GM21529 (cell line): ENCODE measurements around the gene IPMK.
"Not testable (repeated sequence)": the region's sequence is repeated elsewhere in the genome, so short reads cannot be mapped to it uniquely, and the experiment has no call there.

Experiments used
- ATAC-seq: cut with Tn5 transposase; IDR thresholded peaks from one replicate; pipeline ENCODE4 v1.9.1; 2021; ENCODE audit not compliant: unreplicated experiment

The IPMK gene

DNA sequence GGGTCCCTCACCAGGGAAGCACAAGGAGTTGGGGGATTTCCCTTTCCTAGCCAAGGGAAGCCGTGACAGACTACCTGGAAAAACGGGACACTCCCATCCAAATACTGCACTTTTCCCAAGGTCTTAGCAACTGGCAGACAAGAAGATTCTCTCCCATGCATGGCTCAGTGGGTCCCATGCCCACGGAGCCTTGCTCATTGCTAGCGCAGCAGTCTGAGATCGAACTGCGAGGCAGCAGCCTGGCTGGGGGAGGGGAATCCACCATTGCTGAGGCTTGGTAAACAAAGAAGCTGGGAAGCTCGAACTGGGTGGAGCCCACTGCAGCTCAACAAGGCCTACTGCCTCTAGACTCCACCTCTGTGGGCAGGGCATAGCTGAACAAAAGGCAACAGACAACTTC, 37.8 kb downstream of the IPMK start:
- ATAC-seq, result not testable (repeated sequence)

DNA sequence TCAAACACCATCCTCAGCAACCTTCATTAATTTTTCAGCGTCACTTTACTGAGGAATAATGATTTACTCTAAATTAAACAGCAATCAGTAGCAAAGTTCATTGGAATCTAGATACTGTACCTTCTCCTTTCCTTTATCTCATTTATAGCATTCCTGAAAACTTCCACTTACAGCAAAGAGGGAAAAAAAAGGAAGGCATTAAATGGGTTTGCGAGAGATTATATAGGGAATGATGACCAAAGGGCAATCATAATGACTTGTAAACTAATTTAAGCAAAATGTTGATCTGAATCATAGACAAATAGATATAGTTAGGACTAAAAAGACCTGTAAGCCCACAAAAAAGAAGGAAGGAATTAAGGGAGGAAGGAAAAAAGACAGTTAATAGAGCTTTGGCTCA, 42.0 kb downstream of the IPMK start:
- no peak for ATAC-seq

DNA sequence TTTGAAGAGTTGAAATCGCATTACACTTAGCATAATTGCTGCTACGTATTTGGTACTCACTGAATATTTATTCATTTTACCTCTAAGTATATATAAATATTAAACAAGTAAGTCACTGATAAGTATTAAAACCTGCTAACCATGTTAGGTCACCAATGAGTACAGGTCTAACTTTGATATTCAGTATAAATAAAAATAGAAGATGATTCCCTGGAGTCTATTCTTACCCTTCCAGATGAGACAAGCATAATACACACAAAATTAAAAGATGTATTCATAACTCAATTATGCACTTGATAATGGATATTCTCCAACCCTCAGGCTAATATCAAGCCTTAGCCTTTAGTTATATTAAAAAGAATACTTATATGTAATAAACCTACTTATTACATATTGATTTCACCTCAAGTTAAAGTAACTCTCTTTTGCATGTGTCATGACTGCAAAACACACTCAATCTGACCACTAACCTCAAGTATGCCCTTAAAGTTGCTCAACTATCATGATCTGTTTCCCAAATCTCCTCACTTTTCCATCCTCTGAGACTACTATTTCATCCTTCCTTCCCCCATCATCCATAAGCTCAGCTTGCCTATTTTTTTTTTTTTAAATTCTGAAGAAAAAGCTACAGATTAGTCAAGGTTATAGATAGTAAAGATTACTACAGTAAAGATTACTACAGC, 46.8 kb downstream of the IPMK start:
- ATAC-seq, result no peak

DNA sequence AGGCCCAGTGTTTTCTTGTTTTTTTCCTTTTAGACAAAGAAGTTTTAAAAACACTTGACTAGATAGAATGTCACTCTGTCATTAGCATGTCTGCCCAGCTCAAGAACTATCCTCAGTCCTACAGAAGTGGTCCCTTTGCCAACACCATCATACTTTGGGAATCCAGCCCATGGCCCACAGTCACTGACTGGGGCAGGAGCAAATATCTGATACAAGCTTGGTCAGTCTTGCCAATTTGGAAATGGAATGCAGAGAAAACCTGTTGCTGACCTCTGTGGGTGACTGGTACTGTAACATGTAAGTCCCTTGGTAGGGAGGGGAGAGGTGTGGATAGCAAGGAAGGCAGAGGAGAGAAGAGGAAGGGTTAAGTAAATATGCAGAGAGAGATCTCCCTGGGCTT, 47.8 kb downstream of the IPMK start:
- ATAC-seq, result no peak

DNA sequence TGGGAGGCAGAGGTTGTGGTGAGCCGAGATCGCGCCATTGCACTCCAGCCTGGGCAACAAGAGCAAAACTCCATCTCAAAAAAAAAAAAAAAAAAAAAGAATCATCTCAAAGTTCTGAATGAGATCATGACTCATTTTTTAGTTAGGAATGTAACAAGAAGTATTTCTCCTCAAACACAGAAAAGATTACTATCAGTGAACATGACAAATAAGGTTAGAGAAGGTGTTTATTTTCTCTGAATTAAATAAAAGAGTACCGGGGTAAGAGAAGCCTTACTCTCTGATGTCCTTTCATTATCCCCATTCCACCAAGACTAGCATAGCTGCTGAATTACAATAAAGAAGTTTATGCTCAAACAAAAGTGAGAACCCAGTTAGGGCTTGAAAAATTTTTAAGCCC, 50.1 kb downstream of the IPMK start:
- ATAC-seq, result no peak

DNA sequence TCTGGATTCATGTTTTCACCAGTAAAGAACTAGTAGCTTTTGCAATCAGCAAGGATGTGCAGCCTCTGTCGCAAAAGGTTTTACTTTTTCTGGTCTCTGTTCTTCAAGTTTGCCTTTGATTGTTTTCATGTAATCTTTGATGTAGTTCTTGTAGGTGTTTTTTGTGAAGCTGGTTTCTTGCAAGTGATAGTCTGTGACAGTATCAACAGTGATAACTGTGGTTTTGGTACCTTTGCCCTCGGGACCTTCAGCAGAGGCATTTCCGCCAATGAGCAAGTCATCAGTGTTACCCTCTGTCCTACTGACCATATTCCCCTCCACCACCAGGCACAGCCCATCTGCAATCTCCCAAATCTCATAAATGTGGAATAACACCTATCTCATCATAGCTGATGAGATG, 55.1 kb downstream of the IPMK start:
- no peak for ATAC-seq

DNA sequence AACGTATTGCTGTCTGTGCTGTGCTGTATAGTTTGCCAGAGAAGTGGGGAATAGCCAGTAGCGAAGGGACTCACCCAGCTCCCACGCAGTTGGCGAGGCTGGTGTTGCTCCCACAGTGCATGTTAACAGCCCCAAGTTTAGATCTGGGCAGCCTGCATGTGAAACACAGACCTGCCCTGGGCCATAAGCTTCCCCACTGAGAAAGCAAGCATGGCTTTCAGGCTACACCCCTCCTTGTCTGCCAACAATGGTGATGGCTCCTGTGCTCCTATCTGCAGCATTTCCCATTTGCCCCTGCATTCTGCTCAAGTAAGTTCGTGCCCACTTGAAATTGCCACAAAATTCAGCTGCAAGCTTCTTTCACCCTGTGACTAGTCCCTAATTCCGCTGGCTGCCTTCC, 57.5 kb downstream of the IPMK start:
- ATAC-seq, result no peak

DNA sequence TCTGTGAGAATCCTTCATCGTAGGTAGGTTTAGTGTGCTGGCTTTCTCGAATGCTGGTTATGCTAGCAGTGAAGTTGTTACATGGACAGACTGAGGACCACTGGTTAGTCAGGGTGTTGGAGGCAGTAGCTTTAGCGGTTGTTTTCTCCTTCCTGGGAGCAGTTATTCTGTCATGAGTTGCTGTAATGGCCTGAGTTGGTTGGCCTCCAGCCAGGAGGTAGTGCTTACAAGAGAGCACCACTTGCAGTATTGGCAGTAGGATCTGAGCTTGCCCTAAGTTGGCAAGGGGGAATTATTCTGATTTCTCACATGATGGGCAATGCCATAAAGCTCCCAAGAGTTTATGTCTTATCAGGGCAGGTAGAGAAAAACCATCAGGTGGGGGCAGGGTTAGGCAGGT, 58.0 kb downstream of the IPMK start:
- no peak for ATAC-seq

DNA sequence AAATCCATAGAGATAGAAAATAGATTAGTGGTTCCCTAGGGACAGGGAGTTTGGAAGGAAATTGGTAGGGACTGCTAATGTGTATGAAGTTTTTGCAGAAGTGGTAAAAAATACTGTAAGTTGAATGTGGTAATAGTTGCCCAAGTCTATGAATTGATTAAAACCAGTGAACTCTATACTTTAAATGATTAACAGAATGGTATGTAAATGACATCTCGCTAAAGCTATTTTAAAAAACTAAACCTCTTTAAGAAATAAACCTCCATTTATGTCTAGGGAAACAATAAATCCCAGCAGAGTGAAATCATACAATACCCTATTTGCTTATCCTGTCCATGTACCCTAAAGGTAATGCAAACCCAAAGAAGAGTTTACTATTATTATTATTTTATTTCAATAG, 61.4 kb downstream of the IPMK start:
- ATAC-seq, result no peak

DNA sequence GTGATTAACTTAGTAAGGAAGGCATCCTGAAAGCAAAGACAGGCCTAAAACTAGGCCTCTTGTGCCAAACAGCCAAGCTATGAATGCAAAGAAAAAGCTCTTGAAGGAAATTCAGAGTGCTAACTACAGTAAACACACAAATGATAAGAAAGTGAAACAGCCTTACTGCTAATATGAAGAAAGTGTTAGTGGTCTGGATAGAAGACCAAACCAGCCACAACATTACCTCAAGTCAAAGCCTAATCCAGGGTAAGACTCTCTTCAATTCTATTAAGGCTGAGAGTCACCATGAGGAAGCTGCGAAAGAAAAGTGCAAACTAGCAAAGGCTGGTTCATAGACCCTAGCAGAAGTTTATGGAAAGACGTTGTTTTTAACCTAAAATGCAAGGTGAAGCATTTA, 66.0 kb downstream of the IPMK start:
- ATAC-seq, result peak; percentile 55

DNA sequence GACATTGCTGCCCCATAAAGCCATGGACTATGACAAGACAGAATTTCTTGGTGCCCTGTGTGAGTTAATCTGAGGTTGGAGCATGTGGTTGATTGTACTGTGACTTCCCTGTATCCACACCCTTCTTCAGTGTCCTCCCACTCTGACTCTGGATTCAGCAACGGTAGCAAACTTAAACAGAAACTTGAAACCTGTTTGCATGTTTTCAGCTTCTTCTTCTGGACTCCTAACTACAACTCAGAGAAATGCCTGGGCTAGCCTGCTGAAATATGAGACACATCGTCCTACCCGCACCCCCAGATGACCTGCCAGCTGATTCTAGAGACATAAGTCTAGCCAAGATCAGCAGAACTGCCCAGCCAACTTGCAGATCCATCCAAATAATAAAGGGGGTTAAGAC, 78.4 kb downstream of the IPMK start:
- ATAC-seq, result no peak

DNA sequence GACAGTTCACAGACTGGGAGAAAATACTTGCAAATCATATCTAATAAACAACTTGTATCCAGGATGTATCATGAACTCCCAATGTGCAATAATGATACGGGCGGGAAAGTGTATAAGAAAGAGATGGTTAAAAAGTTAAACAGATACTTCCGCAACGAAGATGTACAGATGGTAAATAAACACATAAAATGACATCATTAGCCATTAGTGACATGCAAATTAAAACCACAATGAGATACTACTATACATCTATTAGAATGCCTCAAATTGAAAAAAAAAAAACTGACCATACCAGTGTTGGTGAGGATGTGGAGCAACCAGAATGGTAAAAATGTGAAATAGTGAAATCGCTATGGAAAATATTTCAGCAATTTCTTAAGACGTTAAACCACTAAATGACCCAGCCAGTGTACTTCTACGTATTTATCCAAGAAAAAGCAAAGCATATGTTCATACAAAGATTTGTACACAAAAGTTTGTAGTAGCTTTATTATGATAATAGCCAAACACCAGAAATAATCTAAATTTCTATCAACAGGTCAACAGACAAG, 83.5 kb downstream of the IPMK start:
- ATAC-seq, result no peak

DNA sequence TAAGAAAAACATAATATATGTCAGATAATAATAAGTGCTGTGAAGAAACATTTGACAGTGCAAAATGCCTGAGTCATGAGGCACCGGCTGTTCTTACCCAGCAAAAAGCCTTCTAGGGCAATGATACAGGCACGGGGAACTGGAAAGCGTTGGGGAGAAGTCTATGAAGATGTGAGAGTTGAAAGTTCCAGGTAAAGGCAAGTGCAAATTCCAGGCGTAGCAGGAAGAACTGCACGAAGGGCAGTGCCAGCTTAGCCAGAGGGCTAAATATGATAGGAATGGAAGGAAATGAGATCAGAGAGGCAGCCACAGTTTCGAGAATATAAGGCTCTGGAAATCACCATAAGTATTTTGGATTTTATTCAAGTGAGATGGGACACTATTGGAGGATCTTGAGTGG, 87.0 kb downstream of the IPMK start:
- ATAC-seq, result no peak

DNA sequence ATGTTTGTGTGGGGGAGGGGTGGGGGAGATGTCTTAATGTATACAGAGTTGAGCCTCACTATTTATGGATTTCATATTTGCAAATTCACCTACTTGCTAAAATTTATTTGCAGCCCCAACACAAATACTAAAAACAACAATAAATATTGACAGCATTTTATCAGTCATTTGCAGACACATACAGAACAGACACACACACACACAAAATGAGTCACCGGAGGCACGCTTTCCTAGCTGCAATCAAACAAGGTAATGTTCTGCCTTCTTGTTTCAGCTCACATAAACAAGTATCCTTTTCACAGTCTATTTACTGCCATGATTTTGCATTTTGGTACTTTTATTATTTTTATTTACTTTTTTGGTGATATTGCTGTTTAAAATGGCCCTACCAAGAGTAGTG, 88.5 kb downstream of the IPMK start:
- no peak for ATAC-seq

DNA sequence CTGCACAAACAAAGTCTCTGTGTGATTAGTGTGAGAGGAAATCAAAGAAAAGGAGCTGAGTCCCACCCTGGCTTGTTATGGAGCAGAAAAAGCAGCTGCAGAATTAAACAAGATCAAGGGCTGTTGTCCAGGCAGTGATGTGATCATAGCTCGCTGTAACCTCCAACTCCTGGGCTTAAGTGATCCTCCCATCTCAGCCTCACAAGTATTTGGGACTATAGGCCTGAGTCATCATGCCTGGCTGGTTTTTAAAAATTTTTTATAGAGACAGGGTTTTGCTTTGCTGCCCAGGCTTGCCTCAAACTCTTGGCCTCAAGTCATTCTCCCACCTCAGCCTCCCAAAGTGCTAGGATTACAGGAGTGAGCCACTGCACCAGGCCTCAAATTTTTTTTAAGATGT, 88.9 kb downstream of the IPMK start:
- no peak for ATAC-seq

DNA sequence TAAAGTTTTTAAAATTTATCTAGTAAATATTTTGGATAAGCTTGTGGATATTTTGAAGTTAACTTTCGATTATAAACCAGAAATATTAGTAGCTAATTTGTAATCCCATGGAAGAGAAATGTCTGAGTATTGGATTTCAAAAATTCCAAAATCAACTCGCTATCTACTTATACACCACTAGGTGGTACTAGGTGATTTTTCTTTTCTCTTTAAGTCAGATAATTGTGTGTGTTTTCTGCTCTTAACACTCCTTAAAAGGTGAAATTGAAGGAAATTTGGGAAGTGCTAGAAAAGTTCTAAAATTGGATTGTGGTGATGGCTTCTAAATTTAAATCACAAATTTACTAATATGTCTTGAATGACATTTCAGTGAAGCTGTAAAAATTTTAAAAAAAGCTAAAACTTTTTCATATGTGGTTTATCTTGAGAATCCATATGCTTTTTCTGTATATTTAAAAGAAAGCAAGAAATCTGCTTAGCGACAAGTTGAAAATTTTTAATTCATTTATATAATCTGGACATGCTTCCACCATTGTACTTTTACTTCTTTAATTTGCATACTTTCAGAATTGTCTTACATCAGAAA, 90.2 kb downstream of the IPMK start:
- no peak for ATAC-seq

DNA sequence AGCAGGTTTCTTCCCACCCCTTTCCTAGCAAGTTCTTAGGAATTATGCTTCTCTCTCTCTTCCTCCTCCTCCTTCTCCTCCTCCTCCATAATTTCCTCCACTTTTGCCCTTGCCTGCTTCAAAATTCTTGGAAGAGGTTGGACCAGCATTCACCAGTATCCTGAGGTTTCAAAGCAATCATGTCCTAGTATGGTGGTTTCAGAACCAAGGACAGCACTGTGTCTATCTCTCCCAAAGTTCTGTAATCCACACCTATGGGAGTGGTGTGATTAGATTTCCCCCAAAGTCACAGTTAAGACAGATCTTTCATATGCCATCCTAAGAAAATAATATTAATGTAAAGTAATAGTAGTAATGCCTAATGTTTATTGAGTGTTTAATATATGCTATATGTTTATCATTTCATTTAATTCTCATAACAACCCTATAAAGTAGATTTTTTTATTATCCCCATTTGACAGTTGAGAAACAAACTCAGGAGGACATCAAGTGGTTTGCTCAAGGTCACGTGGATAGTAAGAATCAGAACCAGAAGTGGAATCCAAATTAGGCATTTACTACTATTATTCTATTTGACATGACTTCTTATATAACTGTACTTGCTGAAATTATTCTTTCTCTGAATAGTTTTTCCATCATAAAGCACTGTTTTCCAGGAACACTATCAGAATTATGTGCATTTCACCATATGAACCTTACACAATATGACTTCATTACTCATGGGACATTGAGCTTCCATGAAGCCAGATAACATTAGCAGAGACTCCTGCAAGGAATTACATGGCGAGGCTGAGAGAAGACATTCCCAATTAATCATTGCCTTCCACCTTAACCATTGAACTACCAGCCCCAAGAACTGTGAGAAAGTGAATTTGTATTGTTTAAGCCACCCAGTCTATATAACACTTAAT, 91.4 kb downstream of the IPMK start:
- no peak for ATAC-seq

DNA sequence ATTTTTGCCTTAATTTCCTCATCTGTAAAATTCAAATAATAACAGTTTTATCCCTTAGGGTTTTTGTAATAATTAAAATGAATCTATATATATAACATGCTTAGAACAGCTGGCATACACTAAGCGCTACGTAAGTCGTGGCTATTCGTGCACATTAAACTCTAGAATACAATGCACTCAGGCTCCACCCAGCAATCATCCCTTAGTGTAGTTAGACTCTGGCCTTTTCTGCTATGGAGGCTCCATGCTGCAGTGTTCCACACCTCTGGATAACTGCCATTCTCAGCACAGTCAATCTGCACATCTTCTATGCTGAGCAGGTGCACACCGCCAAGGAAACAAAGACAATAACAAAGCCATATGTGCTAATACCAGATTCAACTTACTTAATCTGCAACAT, 92.9 kb downstream of the IPMK start:
- ATAC-seq, result no peak

DNA sequence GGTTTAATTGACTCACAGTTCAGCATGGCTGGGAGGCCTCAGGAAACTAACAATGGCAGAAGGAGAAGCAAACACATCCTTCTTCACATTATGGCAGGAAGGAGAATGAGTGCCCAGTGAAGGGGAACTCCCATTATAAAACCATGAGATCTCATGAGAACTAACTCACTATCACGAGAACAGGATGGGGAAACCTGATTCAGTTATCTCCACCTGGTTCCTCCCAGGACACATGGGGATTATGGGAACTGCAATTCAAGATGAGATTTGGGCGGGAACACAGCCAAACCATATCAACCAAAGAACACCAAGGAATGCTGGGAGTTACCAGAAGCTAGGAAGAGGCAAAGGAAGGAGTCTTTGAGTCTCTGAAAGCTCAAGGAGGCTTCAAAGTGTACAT, 94.3 kb downstream of the IPMK start:
- ATAC-seq, result no peak

DNA sequence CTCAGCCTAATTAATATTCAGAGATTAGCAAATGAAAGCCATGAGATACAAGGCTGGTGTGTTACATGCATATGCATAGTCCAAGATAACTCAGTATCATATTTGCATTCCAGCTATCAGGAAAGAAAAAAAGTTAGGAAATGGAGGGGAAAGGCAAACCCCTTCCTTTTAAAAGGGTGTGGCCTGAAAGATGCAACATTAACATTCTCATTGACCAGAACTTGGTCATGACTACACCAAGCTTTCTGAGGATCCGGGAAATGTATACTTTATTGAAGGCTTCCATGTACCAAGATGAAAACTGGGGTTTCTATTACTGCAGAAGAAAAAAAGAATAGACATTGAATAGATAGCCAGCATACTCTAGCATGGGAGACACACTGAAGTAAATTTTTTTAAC, 96.5 kb downstream of the IPMK start:
- ATAC-seq, result no peak

DNA sequence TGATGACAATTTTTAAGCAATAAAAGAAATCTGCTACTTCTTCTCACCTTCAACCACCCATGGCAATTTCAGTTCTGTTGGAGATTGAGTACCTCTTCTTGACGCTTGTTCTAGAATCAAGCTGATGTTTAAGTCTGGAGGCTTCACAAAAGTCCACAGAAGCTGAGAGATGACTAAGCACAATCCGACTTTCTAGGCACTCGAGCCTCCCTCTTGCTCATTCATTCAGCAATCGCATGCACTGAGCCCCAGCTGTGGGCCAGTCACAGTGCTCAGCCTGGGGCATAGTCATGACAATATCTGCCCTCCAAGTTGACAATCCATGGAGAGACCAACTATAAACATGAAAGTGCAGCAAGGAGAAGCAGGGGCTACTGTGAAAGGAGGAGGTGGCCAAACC, 103.2 kb downstream of the IPMK start:
- no peak for ATAC-seq

DNA sequence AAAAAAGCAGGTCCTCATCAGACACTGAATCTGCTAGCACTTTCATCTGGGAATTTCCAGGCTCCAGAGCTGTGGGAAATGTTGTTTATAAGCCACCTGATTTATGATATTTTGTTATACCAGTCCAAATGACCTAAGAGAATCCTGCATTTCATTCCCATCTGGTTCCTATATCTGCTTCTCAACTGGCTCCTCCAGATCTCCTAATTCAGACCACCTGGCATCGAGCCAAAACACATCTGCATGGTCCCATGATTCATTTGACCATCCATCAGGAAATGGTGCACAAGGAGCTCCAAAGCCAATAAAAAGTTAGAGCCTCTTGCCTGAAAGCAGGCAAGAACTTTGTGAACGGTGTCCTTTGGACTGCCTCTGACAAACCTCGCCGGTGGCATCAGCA, 108.9 kb downstream of the IPMK start:
- no peak for ATAC-seq
